CD4-positive, alpha-beta T cell treated with Interleukin-4 for 1 hour (primary cell): ENCODE data around the gene TYW3.
"Not testable (repeated sequence)": the region's sequence is repeated elsewhere in the genome, so short reads cannot be mapped to it uniquely, and the experiment has no call there.

Source experiments
- DNase-seq, 2 donors: peaks; one replicate each; pipeline ENCODE4 v3.0.0-alpha.2; 2020 to 2022

The TYW3 gene

GRCh38 chr1:74732071-74732946 lies 643 bp upstream of the TYW3 start:
- peak in 1 of 2 donors; percentile 15 for DNase-seq

GRCh38 chr1:74733604-74734484 lies 892 bp downstream of the TYW3 start:
- DNase-seq: peak; percentile 44 to 80

- DNase-seq: no peak
Measured at GRCh38 chr1:74737333-74737732, 4.4 kb downstream of the TYW3 start.

DNA sequence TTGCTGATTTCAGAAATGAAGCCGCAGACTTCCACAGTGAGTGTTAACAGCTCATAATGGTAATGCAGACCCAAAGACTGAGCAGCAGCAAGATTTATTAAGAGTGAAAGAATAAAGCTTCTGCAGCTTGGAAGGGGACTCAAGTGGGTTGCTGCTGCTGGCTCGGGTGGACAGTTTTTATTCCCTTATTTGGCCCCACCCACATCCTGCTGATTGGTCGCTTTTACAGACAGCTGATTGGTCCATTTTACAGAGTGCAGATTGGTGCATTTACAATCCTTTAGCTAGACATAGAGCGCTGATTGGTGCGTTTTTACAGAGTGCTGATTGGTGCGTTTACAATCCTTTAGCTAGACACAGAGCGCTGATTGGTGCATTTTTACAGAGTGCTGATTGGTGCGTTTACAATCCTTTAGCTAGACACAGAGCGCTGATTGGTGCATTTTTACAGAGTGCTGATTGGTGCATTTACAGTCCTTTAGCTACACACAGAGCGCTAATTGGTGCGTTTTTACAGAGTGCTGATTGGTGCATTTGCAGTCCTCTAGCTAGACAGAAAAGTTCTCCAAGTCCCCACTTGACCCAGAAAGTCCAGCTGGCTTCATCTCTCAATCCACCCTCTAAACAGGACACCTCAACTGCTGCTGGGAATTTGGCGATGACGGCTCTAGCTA lies 7.5 kb downstream of the TYW3 start:
- DNase-seq: not testable (repeated sequence)

DNA sequence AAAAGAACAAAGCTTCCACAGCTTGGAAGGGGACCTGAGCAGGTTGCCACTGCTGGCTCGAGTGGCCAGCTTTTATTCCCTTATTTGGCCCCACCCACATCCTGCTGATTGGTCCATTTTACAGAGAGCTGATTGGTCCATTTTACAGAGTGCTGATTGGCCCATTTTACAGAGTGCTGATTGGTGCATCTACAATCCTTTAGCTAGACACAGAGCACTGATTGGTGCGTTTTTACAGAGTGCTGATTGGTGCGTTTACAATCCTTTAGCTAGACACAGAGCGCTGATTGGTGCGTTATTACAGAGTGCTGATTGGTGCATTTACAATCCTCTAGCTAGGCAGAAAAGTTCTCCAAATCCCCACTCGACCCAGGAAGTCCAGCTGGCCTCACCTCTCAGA lies 12.3 kb downstream of the TYW3 start:
- DNase-seq: not testable (repeated sequence)

- no peak for DNase-seq
Measured at GRCh38 chr1:74748960-74749359, 16.0 kb downstream of the TYW3 start.

- no peak for DNase-seq
Measured at GRCh38 chr1:74753104-74753503, 20.2 kb downstream of the TYW3 start.

- no peak for DNase-seq
Measured at GRCh38 chr1:74755475-74755874, 22.5 kb downstream of the TYW3 start.

DNA sequence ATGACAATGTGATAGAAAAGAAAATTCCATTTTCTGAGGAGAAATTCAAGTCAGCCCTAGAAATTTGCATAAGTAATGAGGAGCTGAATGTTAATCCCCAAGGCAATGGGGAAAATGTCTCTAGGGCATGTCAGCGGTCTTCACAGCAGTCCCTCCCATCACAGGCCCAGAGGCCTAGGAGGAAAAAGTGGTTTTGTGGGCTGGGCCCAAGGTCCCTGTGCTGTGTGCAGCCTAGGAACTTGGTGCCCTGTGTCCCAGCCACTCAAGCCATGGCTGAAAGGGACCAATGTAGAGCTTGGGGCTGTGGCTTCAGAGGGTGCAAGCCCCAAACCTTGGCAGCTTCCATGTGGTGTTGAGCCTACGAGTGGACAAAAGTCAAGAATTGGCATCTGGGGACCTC lies 23.7 kb downstream of the TYW3 start:
- DNase-seq: not testable (repeated sequence)

GRCh38 chr1:74763807-74764206 lies 30.9 kb downstream of the TYW3 start:
- no peak for DNase-seq

- DNase-seq: no peak
Measured at GRCh38 chr1:74766579-74766978, 33.6 kb downstream of the TYW3 start.

DNA sequence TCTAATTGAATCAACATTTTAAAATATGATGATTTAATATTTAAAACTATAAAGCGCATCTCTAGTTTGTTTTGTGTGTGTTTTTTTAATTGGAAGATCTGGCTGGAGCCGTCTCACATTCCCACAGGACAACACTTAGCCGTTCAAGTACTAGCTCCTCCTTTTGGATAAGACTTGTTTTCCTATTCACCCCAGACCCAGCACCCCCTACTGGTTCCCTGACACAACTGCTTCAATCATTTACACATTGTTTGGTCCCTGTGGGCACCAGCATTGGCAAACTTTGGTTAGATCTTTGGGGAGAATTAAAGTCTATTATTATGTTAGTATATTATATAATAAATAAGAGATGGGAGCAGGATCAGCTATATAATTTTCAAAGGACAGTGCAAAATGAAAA lies 34.5 kb downstream of the TYW3 start:
- DNase-seq: no peak

DNA sequence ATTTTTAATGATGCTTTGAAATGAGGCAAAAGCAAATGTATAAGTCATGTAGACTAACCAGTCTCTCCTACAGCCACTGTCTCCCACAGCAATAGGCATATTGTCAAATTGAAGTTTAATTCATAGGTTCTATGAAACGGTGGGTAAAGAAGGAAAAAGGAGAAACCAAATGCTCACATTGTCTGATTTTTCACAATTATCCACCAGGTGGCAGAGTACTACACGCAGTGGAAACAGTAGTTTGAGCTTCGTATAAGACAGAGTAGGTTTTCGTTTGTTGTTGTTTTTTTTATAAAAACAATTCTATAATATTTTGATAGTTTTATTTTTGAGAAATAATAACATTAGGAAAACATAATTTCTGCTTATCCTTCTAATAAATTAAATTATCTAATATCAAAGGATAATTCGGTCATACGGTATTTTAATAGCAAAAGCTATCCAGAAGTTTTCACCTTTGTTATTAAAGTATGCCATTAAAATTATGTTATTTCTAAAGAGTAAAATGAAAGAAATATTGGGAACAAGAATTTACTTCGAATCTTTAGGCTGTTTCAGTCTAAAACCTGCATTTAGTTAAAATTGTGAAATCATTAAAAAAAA lies 39.1 kb downstream of the TYW3 start:
- peak in 1 of 2 donors; percentile 38 for DNase-seq

- no peak for DNase-seq
Measured at GRCh38 chr1:74772945-74773344, 40.0 kb downstream of the TYW3 start.

DNA sequence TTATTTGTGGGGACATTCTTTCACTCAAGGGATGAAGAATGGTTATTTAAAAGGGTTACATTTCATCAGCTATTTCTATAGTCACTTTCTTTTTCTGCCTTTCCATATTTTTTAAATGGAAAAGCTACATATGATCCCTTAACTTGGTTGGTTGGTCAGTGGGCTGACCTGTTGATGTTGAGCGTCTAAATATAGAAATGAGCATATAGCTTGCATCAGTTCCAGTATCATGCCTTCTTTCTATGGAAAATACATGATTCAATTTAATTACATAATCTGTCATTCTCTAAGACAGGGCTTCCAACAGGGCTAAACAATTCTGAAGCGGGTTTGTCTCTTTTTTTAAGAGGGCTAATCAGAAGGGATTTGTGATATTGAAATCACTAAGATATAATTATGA lies 40.6 kb downstream of the TYW3 start:
- no peak for DNase-seq

GRCh38 chr1:74775735-74776134 lies 42.8 kb downstream of the TYW3 start:
- no peak for DNase-seq

DNA sequence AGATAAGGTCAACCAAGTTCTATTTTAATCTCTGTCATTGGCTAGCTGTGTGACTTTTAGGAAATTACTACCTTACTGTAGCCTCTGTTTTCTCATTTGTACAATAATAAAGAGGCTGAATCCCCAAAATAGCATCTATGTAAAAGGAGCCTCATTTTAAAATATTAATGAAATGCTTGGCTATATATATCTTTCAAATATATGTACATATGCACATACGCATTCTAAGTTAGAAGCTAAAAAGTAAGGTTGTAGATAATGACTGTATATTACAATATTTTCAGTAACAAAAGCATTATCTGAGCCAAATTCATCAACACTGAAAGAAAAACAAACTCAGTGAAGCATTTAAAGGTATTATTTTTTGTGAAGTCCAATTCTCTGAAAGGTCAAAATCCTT lies 44.6 kb downstream of the TYW3 start:
- DNase-seq: no peak

- DNase-seq: no peak
Measured at GRCh38 chr1:74779750-74780149, 46.8 kb downstream of the TYW3 start.

DNA sequence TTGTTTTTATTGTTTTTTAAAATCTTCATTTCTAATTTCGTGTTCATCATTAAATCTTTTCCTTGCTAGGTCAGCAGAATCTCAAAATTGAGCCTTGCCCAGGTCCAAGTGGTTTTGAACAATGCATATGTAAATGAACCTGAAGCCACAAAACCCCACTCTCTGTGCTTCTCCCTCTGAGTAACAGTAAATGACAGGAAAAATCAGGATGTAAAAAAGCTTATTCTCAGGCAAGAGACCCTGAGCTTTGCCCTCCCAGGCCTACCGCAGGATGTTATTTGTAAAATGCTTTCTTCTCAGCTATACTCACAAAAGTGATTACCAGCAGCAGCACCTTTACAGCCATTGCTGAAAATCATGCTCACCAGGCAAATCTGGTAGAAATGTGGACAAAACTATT lies 47.6 kb downstream of the TYW3 start:
- no peak for DNase-seq

- DNase-seq: no peak
Measured at GRCh38 chr1:74785944-74786343, 53.0 kb downstream of the TYW3 start.

- no peak for DNase-seq
Measured at GRCh38 chr1:74790453-74790852, 57.5 kb downstream of the TYW3 start.

GRCh38 chr1:74791491-74791890 lies 58.5 kb downstream of the TYW3 start:
- no peak for DNase-seq

GRCh38 chr1:74799119-74799657 lies 66.2 kb downstream of the TYW3 start:
- no peak for DNase-seq
